IMR-90 (cell line): ENCODE measurements around the gene MRGPRD. TPM values are rescaled to one million over a fixed set of nuclear protein-coding genes. Genes with fewer than 3 reads are reported as not detected.

Source experiments
- ATAC-seq: fragments of 200-7000 bp; cut with Tn5 transposase; 2 replicates; pipeline ENCODE4 v1.9.1; 2020; ENCODE audit warnings: low read depth, mild to moderate bottlenecking, moderate library complexity
- BruUV-seq: library from RNA; stranded (reverse); fragments of 400-500 nt; replicated peaks from 2 replicates; lab custom pipeline; 2021; lab: Mats Ljungman, UMichigan
- CTCF ChIA-PET: fragments of 300-600 bp; formaldehyde crosslinking; extraction: SDS; loops from one replicate; lab custom pipeline; 2021; ENCODE audit warnings: antibody characterized with exemption; lab: Yijun Ruan, JAX
- POLR2A ChIA-PET: fragments of 300-600 bp; sonication (Branson Sonifier 250); formaldehyde crosslinking; loops from one replicate; lab custom pipeline; 2022; ENCODE audit warnings: antibody characterized with exemption; ENCODE audit not compliant: unreplicated experiment; lab: Charles Lee
- DNase-seq: peaks from one replicate; pipeline ENCODE4 v3.0.0; 2013
- H2AFZ ChIP-seq: replicated peaks from 2 replicates; pipeline ENCODE3; 2013; ENCODE audit warnings: low read length, mild to moderate bottlenecking; ENCODE audit not compliant: poor library complexity
- H2AK5ac ChIP-seq: 2 replicates; pipeline ENCODE4 v1.6.1; 2013; ENCODE audit warnings: low read depth, low read length, inconsistent platforms
- H2AK9ac ChIP-seq: replicated peaks from 2 replicates; pipeline ENCODE3; 2013; ENCODE audit warnings: mild to moderate bottlenecking, low read depth, low read length, moderate library complexity; ENCODE audit not compliant: poor library complexity
- H2BK120ac ChIP-seq: 2 replicates; pipeline ENCODE4 v1.6.1; 2013; ENCODE audit warnings: low read depth, low read length, inconsistent platforms
- H2BK15ac ChIP-seq: 3 replicates; pipeline ENCODE4 v1.6.1; 2013; ENCODE audit warnings: low read depth, low read length, inconsistent platforms
- H2BK20ac ChIP-seq: 2 replicates; pipeline ENCODE4 v1.6.1; 2013; ENCODE audit warnings: low read depth, mild to moderate bottlenecking, inconsistent platforms, low read length, moderate library complexity
- H2BK5ac ChIP-seq: 2 replicates; pipeline ENCODE4 v1.6.1; 2013; ENCODE audit warnings: mild to moderate bottlenecking, low read depth, low read length, inconsistent platforms; ENCODE audit not compliant: poor library complexity, severe bottlenecking
- H3K14ac ChIP-seq: replicated peaks from 2 replicates; pipeline ENCODE4 v1.6.1; 2013; ENCODE audit warnings: low read depth, low read length, inconsistent platforms
- H3K18ac ChIP-seq: 2 replicates; pipeline ENCODE4 v1.6.1; 2013; ENCODE audit warnings: low read depth, low read length, control low read depth
- H3K23ac ChIP-seq: 2 replicates; pipeline ENCODE4 v1.6.1; 2013; ENCODE audit warnings: low read depth, low read length, inconsistent platforms
- H3K27ac ChIP-seq: 2 replicates; pipeline ENCODE4 v1.5.1; 2013; ENCODE audit warnings: mild to moderate bottlenecking, control low read depth, low read length; ENCODE audit not compliant: insufficient read depth
- H3K27me3 ChIP-seq: 2 replicates; pipeline ENCODE4 v1.6.1; 2013; ENCODE audit warnings: low read length; ENCODE audit not compliant: control insufficient read depth, insufficient read depth
- H3K36me3 ChIP-seq: 2 replicates; pipeline ENCODE4 v1.6.1; 2013; ENCODE audit warnings: low read length, mixed read lengths; ENCODE audit not compliant: control insufficient read depth, insufficient read depth
- H3K4ac ChIP-seq: 2 replicates; pipeline ENCODE4 v1.6.1; 2013; ENCODE audit warnings: low read depth, low read length, inconsistent platforms
- H3K4me1 ChIP-seq: 2 replicates; pipeline ENCODE4 v1.6.1; 2013; ENCODE audit warnings: low read length, mixed read lengths; ENCODE audit not compliant: control insufficient read depth, insufficient read depth
- H3K4me2 ChIP-seq: 2 replicates; pipeline ENCODE4 v1.6.1; 2013; ENCODE audit warnings: low read depth, mild to moderate bottlenecking, control low read depth, low read length, moderate library complexity
- H3K4me3 ChIP-seq: 2 replicates; pipeline ENCODE4 v1.5.1; 2013; ENCODE audit warnings: low read depth, mild to moderate bottlenecking, control low read depth, low read length, moderate library complexity; ENCODE audit not compliant: insufficient read depth
- H3K56ac ChIP-seq: 2 replicates; pipeline ENCODE4 v1.6.1; 2013; ENCODE audit warnings: low read length, inconsistent platforms; ENCODE audit not compliant: insufficient read depth; ENCODE audit errors: extremely low read depth
- H3K79me1 ChIP-seq, 2 experiments: 2 replicates each; pipeline ENCODE4 v1.6.1; 2013; ENCODE audit warnings: low read length in 2 of 2, inconsistent platforms in 1 of 2, low read depth in 1 of 2
- H3K9ac ChIP-seq: 2 replicates; pipeline ENCODE4 v1.6.1; 2013; ENCODE audit warnings: low read depth, low read length, control low read depth
- H3K9me1 ChIP-seq: 2 replicates; pipeline ENCODE4 v1.6.1; 2013; ENCODE audit warnings: low read length, inconsistent platforms; ENCODE audit not compliant: insufficient read depth
- H3K9me3 ChIP-seq: 2 replicates; pipeline ENCODE4 v1.6.1; 2013; ENCODE audit warnings: low read length; ENCODE audit not compliant: control insufficient read depth, insufficient read depth
- H4K20me1 ChIP-seq: 2 replicates; pipeline ENCODE4 v1.6.1; 2013; ENCODE audit warnings: low read length, inconsistent platforms; ENCODE audit not compliant: insufficient read depth
- H4K5ac ChIP-seq: 2 replicates; pipeline ENCODE4 v1.6.1; 2013; ENCODE audit warnings: mild to moderate bottlenecking, low read depth, low read length, control low read depth
- H4K8ac ChIP-seq, 2 experiments: 2 replicates each; pipeline ENCODE4 v1.6.1; 2013; ENCODE audit warnings: low read depth in 2 of 2, low read length in 2 of 2, control low read depth in 1 of 2, inconsistent platforms in 1 of 2
- H4K91ac ChIP-seq: 2 replicates; pipeline ENCODE4 v1.6.1; 2013; ENCODE audit warnings: low read depth, low read length, inconsistent platforms; ENCODE audit not compliant: insufficient read depth
- CHD1 ChIP-seq: IDR thresholded peaks from 2 replicates; pipeline ENCODE4 v1.6.1; 2012; ENCODE audit warnings: low read depth, low read length, improper control_type of control experiment
- CTCF ChIP-seq: conservative IDR thresholded peaks from 2 replicates; pipeline ENCODE4 v1.5.1; 2012; ENCODE audit warnings: mild to moderate bottlenecking, low read depth, low read length, improper control_type of control experiment
- ELK1 ChIP-seq: fragments of 150-350 bp; IDR thresholded peaks from 2 replicates; pipeline ENCODE4 v1.6.1; 2016; ENCODE audit warnings: low read depth, mild to moderate bottlenecking, low read length, moderate library complexity, borderline replicate concordance
- FOS ChIP-seq: fragments of 150-350 bp; IDR thresholded peaks from 2 replicates; pipeline ENCODE4 v1.6.1; 2016; ENCODE audit warnings: low read depth, low read length
- MXI1 ChIP-seq: IDR thresholded peaks from 2 replicates; pipeline ENCODE4 v1.6.1; 2012; ENCODE audit warnings: low read depth, mild to moderate bottlenecking, low read length, moderate library complexity, borderline replicate concordance
- SMC3 ChIP-seq: fragments of 150-350 bp; IDR thresholded peaks from 2 replicates; pipeline ENCODE4 v1.6.1; 2016; ENCODE audit warnings: low read depth, mild to moderate bottlenecking, antibody characterized with exemption, low read length, moderate library complexity
- WGBS, 2 experiments: methylation state at CpG; one replicate each; pipeline versions ENCODE4 v1.1.5 to v1.1.7; 2013; ENCODE audit warnings: missing lambda C conversion rate in 2 of 2; ENCODE audit not compliant: insufficient read length in 1 of 2; ENCODE audit errors: extremely low coverage in 2 of 2; 5-methylcytosine and 5-hydroxymethylcytosine counted together
- dilution Hi-C: fragments of 300-500 bp; cut with HindIII; formaldehyde crosslinking; loops from one replicate; pipeline ENCODE4 v1.14.3; 2018; ENCODE audit warnings: low sequenced_read_pairs; ENCODE audit not compliant: unreplicated experiment
- in situ Hi-C: fragments of 300-500 bp; cut with MboI; formaldehyde crosslinking; loops from 3 replicates; pipeline ENCODE4 v1.14.3; 2019; ENCODE audit warnings: low sequenced_read_pairs, inconsistent platforms, mixed read lengths
- intact Hi-C: fragments of 100-400 bp; cut with micrococcal nuclease; formaldehyde crosslinking; loops from 2 replicates; pipeline ENCODE4 v1.10.0; 2022
- polyA plus RNA-seq, 3 experiments: library from polyadenylated mRNA; depleted of rRNA; stranded (reverse); fragments of >200 nt; gene quantifications; 2 replicates each; pipeline ENCODE4 v1.2.3, GENCODE V29; 2012; ENCODE audit warnings: low replicate concordance in 1 of 3
- total RNA-seq: library from RNA; depleted of rRNA; stranded (reverse); fragments of >200 nt; gene quantifications from 2 replicates; pipeline ENCODE4 v1.2.3, GENCODE V29; 2012

The MRGPRD gene
- total and polyA plus RNA-seq, 2 of the 4 experiments (the other 2 are of a cell fraction): not detected

- no peak overlapping the region for H3K23ac ChIP-seq
- H3K9me3 ChIP-seq: no peaks in the 10 kb centered on the region; the same call in 1 of the 2 replicates
- TF ChIP-seq MXI1: no peak
- no peak for TF ChIP-seq ELK1
- TF ChIP-seq FOS: no peak
- TF ChIP-seq SMC3: no peak
- no peak for TF ChIP-seq CTCF
- TF ChIP-seq CHD1: no peak
- H2BK120ac ChIP-seq: no peak overlapping the region
- no peak overlapping the region for H2AK9ac ChIP-seq
- dilution Hi-C loops: no loop called here
- CTCF ChIA-PET: no interaction called here
- POLR2A ChIA-PET: no interaction called here
- in situ Hi-C loops: no loop called here
- no peaks in the 10 kb centered on the region for H3K4me1 ChIP-seq
- no peak overlapping the region for H2AFZ ChIP-seq
- no peaks in the 10 kb centered on the region for H3K36me3 ChIP-seq
- H3K4me3 ChIP-seq: no peak overlapping the region
- ATAC-seq (no peak), DNase-seq (no peak)
- H3K9ac ChIP-seq: no peak overlapping the region
- H3K9me1 ChIP-seq: no peaks in the 10 kb centered on the region
- no TSS peak for BruUV-seq
- no peak overlapping the region for H3K18ac ChIP-seq
- H3K4me2 ChIP-seq: no peak overlapping the region
- no peaks in the 10 kb centered on the region for H3K79me1 ChIP-seq
- no peak overlapping the region for H3K4ac ChIP-seq
- H4K5ac ChIP-seq: no peak overlapping the region
- WGBS, 2 experiments: no CpG with 5 or more reads among the region's 2 CpGs
- H2AK5ac ChIP-seq: no peak overlapping the region
- H2BK5ac ChIP-seq: no peak overlapping the region
- H2BK20ac ChIP-seq: no peak overlapping the region
- H4K20me1 ChIP-seq: no peaks in the 10 kb centered on the region
- H3K27ac ChIP-seq: no peak overlapping the region
- H3K27me3 ChIP-seq: peaks cover 37% of the 10 kb centered on the region
- no peak overlapping the region for H2BK15ac ChIP-seq
- no peak overlapping the region for H4K91ac ChIP-seq
- no peak overlapping the region for H3K56ac ChIP-seq
- no peak overlapping the region for H4K8ac ChIP-seq
- intact Hi-C loops: no loop called here
- no peak overlapping the region for H3K14ac ChIP-seq
These were observed 1.3 kb upstream of the MRGPRD start for GRCh38 chr11:68982134-68982533.
